Midbrain (tissue), 1 donor: Measurements from ENCODE around the gene NLN.
"Not testable (repeated sequence)": the region's sequence is repeated elsewhere in the genome, so short reads cannot be mapped to it uniquely, and the experiment has no call there.

ENCODE experiments used
- DNase-seq: peaks from one replicate; lab custom pipeline; 2025; lab: John Stamatoyannopoulos, UW

Gene NLN

GRCh38 chr5:65732046-65732445, 10.0 kb downstream of the NLN start:
- not testable (repeated sequence) for DNase-seq

- DNase-seq, result not testable (repeated sequence)
Observed at GRCh38 chr5:65734196-65734775, 12.3 kb downstream of the NLN start.

- no peak for DNase-seq
Observed at GRCh38 chr5:65734921-65735320, 12.9 kb downstream of the NLN start.

GRCh38 chr5:65736011-65736410, 14.0 kb downstream of the NLN start:
- no peak for DNase-seq

- no peak for DNase-seq
Observed at GRCh38 chr5:65737842-65738241, 15.8 kb downstream of the NLN start.

- DNase-seq, result no peak
Observed at GRCh38 chr5:65738305-65738704, 16.3 kb downstream of the NLN start.

- DNase-seq, result no peak
Observed at GRCh38 chr5:65739162-65739561, 17.2 kb downstream of the NLN start.

- peak; percentile 27 for DNase-seq
Observed at GRCh38 chr5:65742565-65743231, 20.7 kb downstream of the NLN start.

- DNase-seq, result no peak
Observed at GRCh38 chr5:65749221-65749844, 27.3 kb downstream of the NLN start.

GRCh38 chr5:65749956-65750355, 28.0 kb downstream of the NLN start:
- no peak for DNase-seq

GRCh38 chr5:65750938-65751337, 28.9 kb downstream of the NLN start:
- no peak for DNase-seq

GRCh38 chr5:65753189-65753588, 31.2 kb downstream of the NLN start:
- DNase-seq, result no peak

GRCh38 chr5:65758546-65759144, 36.6 kb downstream of the NLN start:
- DNase-seq, result no peak

- DNase-seq, result peak; percentile 71
Observed at GRCh38 chr5:65760504-65761275, 38.7 kb downstream of the NLN start.

- DNase-seq, result no peak
Observed at GRCh38 chr5:65762234-65762633, 40.2 kb downstream of the NLN start.

GRCh38 chr5:65765582-65765981, 43.6 kb downstream of the NLN start:
- DNase-seq, result no peak

- no peak for DNase-seq
Observed at GRCh38 chr5:65766175-65766574, 44.2 kb downstream of the NLN start.

- DNase-seq, result no peak
Observed at GRCh38 chr5:65766781-65767180, 44.8 kb downstream of the NLN start.

- DNase-seq, result no peak
Observed at GRCh38 chr5:65767565-65767964, 45.6 kb downstream of the NLN start.

- no peak for DNase-seq
Observed at GRCh38 chr5:65768723-65769346, 46.8 kb downstream of the NLN start.

GRCh38 chr5:65769539-65769938, 47.5 kb downstream of the NLN start:
- no peak for DNase-seq

GRCh38 chr5:65771266-65771665, 49.3 kb downstream of the NLN start:
- peak; percentile 32 for DNase-seq
